Stimulated activated CD4-positive, alpha-beta T cell treated with anti-CD3 and anti-CD28 coated beads, Interleukin-4, amount 100 ng/mL, for 4 hours (primary cell): Measurements from ENCODE around the gene CENPA.
"Not testable (repeated sequence)": the region's sequence is repeated elsewhere in the genome, so short reads cannot be mapped to it uniquely, and the experiment has no call there.

Experiments
- DNase-seq, 2 experiments: peaks; one replicate each; pipeline ENCODE4 v3.0.0-alpha.2; 2020

CENPA gene

DNA sequence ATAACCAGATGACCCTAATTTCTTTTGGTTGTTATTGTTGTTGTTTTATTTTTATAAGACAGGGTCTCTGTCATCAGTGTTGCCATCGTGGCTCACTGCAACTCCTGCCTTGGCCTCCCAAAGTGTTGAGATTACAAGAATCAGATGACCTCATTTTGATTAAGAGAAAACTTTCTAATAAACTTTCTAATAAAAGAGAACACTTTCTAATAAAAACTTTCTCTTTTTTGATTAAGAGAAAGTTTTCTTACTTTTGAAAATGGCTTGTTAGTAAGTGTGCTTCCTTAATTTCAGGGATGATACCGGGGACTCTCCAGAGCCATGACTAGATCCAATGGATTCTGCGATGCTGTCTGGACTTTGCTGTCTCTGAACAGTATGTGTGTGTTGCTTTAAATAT, 7.7 kb downstream of the CENPA start:
- DNase-seq = no peak

DNA sequence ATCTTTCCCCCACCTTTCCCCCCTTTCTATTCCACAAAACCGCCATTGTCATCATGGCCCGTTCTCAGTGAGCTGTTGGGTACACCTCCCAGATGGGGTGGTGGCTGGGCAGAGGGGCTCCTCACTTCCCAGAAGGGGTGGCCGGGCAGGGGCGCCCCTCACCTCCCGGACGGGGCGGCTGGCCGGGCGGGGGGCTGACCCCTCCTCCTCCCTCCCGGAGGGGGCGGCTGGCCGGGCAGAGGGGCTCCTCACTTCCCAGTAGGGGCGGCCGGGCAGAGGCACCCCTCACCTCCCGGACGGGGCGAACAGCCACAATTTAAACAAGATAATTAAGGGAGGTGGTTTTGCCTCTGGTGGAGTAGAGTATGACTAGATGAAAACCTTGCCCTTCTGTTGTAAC, 9.3 kb downstream of the CENPA start:
- DNase-seq = not testable (repeated sequence)

DNA sequence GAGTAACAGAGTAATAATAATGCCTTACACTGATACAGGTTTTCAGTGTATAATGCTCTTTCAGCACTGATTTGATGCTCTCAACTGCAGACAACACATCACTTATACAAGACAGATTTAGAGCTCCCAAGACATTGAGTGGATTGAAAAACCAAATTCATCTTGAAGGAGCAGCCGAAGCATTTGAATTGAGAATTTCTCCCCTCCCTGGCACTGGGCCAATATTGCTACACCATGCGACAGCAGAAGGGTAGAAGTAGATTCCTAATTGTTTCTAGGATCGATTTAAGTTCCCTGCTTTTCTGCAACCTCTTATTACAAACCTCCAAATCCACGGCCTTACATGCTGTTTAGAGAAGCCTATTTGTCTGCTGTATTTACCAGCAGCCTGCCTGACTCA, 15.5 kb downstream of the CENPA start:
- no peak for DNase-seq

GRCh38 chr2:26801796-26802195, 15.9 kb downstream of the CENPA start:
- DNase-seq = no peak

DNA sequence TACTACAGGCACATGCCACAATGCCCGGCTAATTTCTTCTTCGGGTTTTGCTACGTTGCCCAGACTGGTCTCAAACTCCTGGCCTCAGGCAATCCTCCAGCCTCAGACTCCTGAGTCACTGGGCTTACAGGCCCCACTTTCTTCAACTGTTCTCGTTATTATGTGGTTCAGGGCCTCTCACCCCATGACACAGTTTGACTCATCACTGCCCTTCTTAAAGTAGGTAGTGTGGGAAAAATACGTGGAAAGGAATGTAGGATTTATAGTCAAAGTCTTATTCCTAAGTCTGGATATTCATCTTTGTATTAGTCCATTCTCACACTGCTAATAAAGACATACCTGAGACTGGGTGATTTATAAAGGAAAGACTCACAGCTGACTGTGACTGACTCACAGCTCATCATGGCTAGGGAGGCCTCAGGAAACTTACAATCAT, 19.4 kb downstream of the CENPA start:
- no peak for DNase-seq

- no peak for DNase-seq
These were observed 22.1 kb downstream of the CENPA start for GRCh38 chr2:26807788-26808460.

DNA sequence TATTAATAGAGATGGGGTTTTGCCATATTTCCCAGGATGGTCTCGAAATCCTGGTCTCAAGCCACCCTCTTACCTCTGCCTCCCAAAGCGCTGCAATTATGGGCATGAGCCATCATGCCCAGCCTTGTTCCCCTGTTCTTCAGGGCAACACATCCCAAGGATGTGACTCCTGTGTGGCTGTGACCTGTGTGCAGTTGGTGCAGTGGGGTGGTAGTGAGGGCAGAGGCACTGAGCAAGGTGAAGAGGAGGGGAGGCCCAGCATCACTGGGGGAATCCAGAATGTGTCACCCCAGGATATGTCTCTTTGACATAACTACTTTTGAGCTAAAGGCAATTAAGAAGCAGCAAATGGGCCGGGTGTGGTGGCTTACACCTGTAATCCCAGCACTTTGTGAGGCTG, 23.4 kb downstream of the CENPA start:
- DNase-seq = no peak

- no peak for DNase-seq
These were observed 24.2 kb downstream of the CENPA start for GRCh38 chr2:26809876-26810577.

- no peak for DNase-seq
These were observed 25.4 kb downstream of the CENPA start for GRCh38 chr2:26811261-26811660.

- no peak for DNase-seq
These were observed 26.2 kb downstream of the CENPA start for GRCh38 chr2:26811791-26812694.

GRCh38 chr2:26812731-26813130, 26.9 kb downstream of the CENPA start:
- no peak for DNase-seq

DNA sequence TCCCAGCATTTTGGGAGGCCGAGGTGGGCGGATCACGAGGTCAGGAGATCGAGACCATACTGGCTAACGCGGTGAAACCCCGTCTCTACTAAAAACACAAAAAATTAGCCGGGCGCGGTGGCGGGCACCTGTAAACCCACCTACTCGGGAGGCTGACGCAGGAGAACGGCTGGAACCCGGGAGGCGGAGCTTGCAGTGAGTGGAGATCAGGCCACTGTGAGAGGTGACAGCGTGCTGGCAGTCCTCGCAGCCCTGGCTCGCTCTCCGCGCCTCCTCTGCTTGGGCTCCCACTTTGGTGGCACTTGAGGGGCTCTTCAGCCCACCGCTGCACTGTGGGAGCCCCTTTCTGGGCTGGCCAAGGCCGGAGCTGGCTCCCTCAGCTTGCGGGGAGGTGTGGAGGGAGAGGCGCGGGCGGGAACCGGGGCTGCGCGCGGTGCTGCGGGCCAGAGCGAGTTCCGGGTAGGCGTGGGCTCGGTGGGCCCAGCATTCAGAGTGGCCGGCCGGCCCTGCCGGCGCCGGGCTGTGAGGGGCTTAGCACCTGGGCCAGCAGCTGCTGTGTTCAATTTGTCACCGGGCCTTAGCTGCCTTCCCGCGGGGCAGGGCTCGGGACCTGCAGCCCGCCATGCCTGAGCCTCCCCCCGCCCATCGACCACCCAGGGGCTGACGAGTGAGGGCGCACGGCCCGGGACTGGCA, 28.4 kb downstream of the CENPA start:
- not testable (repeated sequence) for DNase-seq

GRCh38 chr2:26816893-26817292, 31.0 kb downstream of the CENPA start:
- no peak for DNase-seq

GRCh38 chr2:26818255-26818654, 32.4 kb downstream of the CENPA start:
- no peak for DNase-seq

GRCh38 chr2:26818972-26819371, 33.1 kb downstream of the CENPA start:
- no peak for DNase-seq

- DNase-seq = no peak
These were observed 35.1 kb downstream of the CENPA start for GRCh38 chr2:26820932-26821331.

DNA sequence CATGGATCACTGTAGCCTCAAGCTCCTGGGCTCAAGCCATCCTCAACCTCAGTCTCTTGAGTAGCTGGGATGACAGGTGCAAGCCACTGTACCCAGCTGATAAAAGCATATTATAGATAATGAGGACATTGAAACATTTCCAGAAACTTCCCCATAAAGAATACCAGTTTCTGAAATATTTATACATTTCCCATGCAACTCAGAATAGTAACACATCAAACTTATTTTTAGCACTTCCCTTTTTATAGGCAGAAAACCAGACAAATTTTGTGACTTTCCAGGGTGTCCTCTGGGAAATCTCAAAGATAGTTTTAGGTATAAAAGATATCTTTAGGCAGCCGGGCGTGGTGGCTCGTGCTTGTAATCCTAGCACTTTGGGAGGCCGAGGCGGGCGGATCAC, 37.0 kb downstream of the CENPA start:
- DNase-seq = no peak

DNA sequence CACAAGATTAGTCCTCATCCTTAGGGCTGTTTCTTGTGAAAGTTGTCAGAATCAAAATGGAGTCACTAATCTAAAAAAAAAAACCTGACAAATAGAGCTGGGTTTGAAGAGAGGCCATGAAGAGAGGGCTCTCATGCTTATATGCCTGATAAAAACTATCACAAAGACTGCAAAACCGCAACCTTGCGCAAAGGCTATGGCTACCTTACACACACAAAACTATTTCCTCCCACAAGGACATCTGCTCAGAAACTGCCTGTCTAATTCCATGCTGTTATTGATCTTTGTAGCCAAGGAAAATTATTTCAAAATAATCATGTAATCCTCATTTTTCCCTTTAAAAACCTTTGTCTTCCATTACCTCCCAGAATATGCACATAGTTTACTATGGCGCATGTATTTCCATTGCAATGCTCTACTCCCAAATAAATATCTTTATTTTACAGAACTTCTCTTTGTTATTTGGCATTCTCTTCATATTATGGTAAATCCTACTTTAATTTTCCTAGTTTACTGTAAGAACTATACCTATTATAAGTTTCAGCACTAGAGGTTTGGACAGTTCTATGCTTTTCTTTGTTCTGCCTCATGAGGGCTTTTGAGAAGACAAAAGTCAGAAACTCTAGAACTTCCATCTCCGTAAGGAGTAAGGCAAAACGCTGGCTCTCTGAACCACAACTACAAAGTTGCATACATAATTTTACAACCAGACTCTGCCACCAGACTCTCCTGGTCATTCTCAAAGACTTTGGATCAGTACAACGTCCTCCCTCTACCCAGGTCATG, 52.5 kb downstream of the CENPA start:
- no peak for DNase-seq

GRCh38 chr2:26840937-26841610, 55.2 kb downstream of the CENPA start:
- no peak for DNase-seq

- DNase-seq = no peak
These were observed 57.2 kb downstream of the CENPA start for GRCh38 chr2:26843041-26843440.
